ENCODE data around the gene CADM4. TPM values are rescaled to one million over a fixed set of nuclear protein-coding genes. Genes with fewer than 3 reads are reported as not detected.

CADM4 gene
- total RNA-seq, 1 donor from 2014 or later = 7.7 TPM

DNA sequence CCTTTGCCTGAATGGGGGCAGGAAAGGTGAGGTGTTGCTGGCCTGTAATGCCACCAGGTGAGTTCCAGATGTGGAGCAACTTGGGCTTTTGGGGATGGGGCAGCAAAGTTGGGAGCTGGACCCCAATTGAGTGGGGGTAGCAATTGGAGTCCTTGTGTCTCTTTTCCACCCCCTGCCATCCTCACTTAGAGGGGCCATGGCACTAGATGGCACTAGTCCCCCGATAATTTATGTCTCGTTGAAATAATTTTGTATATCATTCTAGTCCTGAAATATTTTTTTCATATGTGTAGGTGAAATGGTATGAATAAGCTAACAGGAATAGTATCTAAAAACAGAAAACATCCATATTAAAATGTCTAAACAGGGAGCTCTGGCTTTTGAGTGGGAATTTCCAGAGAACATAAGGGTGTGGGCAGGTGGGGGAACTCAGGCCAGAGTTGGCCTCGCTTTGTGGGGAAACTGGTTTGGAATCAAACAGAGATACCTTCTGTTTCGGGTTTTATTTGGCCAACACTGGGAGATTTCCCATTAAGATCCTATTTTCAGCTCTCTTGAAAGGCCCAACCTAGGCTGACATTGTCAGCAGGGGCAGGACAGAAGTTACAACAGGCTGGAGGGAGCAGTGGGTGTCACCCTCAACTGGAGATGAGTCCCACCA, 39.9 kb downstream of the CADM4 start:
- peaks cover 29% of the 10 kb centered on the region for H3K79me2 ChIP-seq (ENCODE audit: low read depth)
- H3K4me1 ChIP-seq = no peaks in the 10 kb centered on the region
- H3K9me3 ChIP-seq (ENCODE audit: low read depth) = no peaks in the 10 kb centered on the region
- no peak overlapping the region for H2AFZ ChIP-seq (replicated peaks)
- H3K4me1 Mint-ChIP-seq = peaks cover 17% of the 10 kb centered on the region
- TF ChIP-seq EZH2 (IDR thresholded peaks at IDR 0.05) = no peak
- TF ChIP-seq, protein P1, sequence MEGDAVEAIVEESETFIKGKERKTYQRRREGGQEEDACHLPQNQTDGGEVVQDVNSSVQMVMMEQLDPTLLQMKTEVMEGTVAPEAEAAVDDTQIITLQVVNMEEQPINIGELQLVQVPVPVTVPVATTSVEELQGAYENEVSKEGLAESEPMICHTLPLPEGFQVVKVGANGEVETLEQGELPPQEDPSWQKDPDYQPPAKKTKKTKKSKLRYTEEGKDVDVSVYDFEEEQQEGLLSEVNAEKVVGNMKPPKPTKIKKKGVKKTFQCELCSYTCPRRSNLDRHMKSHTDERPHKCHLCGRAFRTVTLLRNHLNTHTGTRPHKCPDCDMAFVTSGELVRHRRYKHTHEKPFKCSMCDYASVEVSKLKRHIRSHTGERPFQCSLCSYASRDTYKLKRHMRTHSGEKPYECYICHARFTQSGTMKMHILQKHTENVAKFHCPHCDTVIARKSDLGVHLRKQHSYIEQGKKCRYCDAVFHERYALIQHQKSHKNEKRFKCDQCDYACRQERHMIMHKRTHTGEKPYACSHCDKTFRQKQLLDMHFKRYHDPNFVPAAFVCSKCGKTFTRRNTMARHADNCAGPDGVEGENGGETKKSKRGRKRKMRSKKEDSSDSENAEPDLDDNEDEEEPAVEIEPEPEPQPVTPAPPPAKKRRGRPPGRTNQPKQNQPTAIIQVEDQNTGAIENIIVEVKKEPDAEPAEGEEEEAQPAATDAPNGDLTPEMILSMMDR (IDR thresholded peaks at IDR 0.05) = no peak
- no peak for TF ChIP-seq EZH2phosphoT487 (IDR thresholded peaks at IDR 0.05)
- no peaks in the 10 kb centered on the region for H4K20me1 ChIP-seq (ENCODE audit: low read depth)
- H3K27me3 ChIP-seq = no peaks in the 10 kb centered on the region
- H3K4me2 ChIP-seq = no peak overlapping the region
- H3K27me3 Mint-ChIP-seq (ENCODE audit: insufficient read depth, low read depth) = peaks cover 7% of the 10 kb centered on the region
- peaks cover 1% of the 10 kb centered on the region for H3K36me3 Mint-ChIP-seq
- no peak overlapping the region for H3K4me3 Mint-ChIP-seq
- DNase-seq (ENCODE audit: low spot score) = no peak
- H3K27ac Mint-ChIP-seq = no peak overlapping the region
- H3K36me3 ChIP-seq = no peaks in the 10 kb centered on the region
- H3K9me3 Mint-ChIP-seq = no peaks in the 10 kb centered on the region
- no peak overlapping the region for H3K9ac ChIP-seq
- H3F3A ChIP-seq (ENCODE audit: low read depth) = peaks cover 25% of the 10 kb centered on the region
- no peak overlapping the region for H3K4me3 ChIP-seq
- H3K27ac ChIP-seq = no peak overlapping the region

DNA sequence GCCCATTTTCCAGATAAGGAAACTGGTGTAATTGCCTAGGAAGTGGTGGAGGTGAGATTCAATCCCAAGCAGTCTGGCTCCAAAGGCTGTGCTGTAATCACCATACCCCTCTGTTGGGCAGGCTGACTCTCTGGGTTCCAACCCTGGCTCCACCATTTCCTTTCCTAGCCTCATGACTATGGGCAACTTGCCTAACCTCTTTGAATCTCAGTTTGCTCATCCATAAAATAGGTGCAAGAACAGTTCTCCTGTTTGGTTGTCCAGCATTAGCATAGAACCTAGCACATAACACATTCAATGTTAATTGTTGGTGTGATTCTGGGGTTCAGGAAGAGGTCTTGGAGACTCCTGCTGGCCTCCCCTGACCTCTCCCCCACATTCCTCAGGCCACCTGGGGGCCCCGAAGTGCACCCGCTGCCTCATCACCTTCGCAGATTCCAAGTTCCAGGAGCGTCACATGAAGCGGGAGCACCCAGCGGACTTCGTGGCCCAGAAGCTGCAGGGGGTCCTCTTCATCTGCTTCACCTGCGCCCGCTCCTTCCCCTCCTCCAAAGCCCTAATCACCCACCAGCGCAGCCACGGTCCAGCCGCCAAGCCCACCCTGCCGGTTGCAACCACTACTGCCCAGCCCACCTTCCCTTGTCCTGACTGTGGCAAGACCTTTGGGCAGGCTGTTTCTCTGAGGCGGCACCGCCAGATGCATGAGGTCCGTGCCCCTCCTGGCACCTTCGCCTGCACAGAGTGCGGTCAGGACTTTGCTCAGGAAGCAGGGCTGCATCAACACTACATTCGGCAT, 41.0 kb downstream of the CADM4 start:
- Histone ChIP-seq H3K79me2 (ENCODE audit: low read depth) (peaks cover 40% of the 10 kb centered on the region), H3K9me3 (ENCODE audit: low read depth) (no peaks in the 10 kb centered on the region), H3K27me3 (no peaks in the 10 kb centered on the region), H3F3A (ENCODE audit: low read depth) (peaks cover 25% of the 10 kb centered on the region), H3K4me3 (no peak overlapping the region), H3K36me3 (no peaks in the 10 kb centered on the region), H2AFZ (replicated peaks) (no peak overlapping the region), H3K27ac (no peak overlapping the region), H3K4me1 (no peaks in the 10 kb centered on the region), H4K20me1 (ENCODE audit: low read depth) (peaks cover 10% of the 10 kb centered on the region), H3K4me2 (no peak overlapping the region), H3K9ac (no peak overlapping the region)
- Mint-ChIP-seq H3K27me3 (ENCODE audit: insufficient read depth, low read depth) (peaks cover 8% of the 10 kb centered on the region), H3K9me3 (no peaks in the 10 kb centered on the region), H3K36me3 (peaks cover 3% of the 10 kb centered on the region), H3K4me3 (peak overlapping the region; percentile 93), H3K4me1 (peaks cover 20% of the 10 kb centered on the region), H3K27ac (no peak overlapping the region)
- TF ChIP-seq EZH2 (IDR thresholded peaks at IDR 0.05) = no peak
- no peak for DNase-seq (ENCODE audit: low spot score)

DNA sequence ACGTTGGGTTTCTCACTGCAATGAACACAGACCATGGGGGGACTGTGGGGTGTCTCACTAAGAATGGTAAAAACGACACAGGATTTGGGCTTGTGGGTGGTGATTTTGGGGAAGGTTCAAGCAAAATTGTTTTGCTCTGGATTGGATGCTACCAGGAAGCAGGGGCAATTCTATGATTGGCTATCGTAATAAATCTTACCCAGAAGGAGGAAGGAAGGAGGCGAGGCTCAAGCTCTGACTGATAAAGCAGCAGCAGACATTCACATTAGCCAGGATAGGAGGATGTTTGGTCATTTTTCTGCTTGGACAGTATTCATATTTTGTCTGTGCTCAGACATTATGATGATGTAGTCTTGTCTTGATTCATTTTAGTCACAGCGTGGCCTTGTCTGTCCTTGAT, 41.8 kb downstream of the CADM4 start:
- H3F3A ChIP-seq (ENCODE audit: low read depth) = peaks cover 25% of the 10 kb centered on the region
- Mint-ChIP-seq H3K9me3 (no peaks in the 10 kb centered on the region), H3K4me1 (peaks cover 25% of the 10 kb centered on the region), H3K27me3 (ENCODE audit: insufficient read depth, low read depth) (peaks cover 12% of the 10 kb centered on the region), H3K4me3 (peak overlapping the region; percentile 93), H3K36me3 (peaks cover 7% of the 10 kb centered on the region), H3K27ac (no peak overlapping the region)
- peak overlapping the region; percentile 83 for H3K4me2 ChIP-seq
- H3K4me3 ChIP-seq = peak overlapping the region; percentile 62
- no peak overlapping the region for H3K27ac ChIP-seq
- no peaks in the 10 kb centered on the region for H3K27me3 ChIP-seq
- no peak for DNase-seq (ENCODE audit: low spot score)
- no peaks in the 10 kb centered on the region for H3K36me3 ChIP-seq
- peaks cover 16% of the 10 kb centered on the region for H4K20me1 ChIP-seq (ENCODE audit: low read depth)
- TF ChIP-seq EZH2 (IDR thresholded peaks at IDR 0.05) (no peak), EZH2phosphoT487 (IDR thresholded peaks at IDR 0.05) (no peak)
- TF ChIP-seq, protein P1 (IDR thresholded peaks at IDR 0.05) = no peak
- no peak overlapping the region for H2AFZ ChIP-seq (replicated peaks)
- no peaks in the 10 kb centered on the region for H3K9me3 ChIP-seq (ENCODE audit: low read depth)
- H3K9ac ChIP-seq = peak overlapping the region; percentile 10
- H3K79me2 ChIP-seq (ENCODE audit: low read depth) = peaks cover 45% of the 10 kb centered on the region
- H3K4me1 ChIP-seq = no peaks in the 10 kb centered on the region

All from neural progenitor cell (in vitro differentiated cells).